Esophagus muscularis mucosa (tissue), 3 donors: ENCODE results near the gene TEX261.

Experiments
- CTCF ChIP-seq, 3 experiments: fragments of 200-600 bp in 2 of 3; fragments of 450-650 bp in 1 of 3; sonication (generic) in 2 of 3; IDR thresholded peaks; one replicate each; pipeline ENCODE4 v1.5.1; 2017 to 2019; ENCODE audit warnings: antibody characterized with exemption in 3 of 3, mild to moderate bottlenecking in 2 of 3, moderate library complexity in 1 of 3
- POLR2A ChIP-seq: fragments of 450-650 bp; IDR thresholded peaks from one replicate; pipeline ENCODE4 v1.6.1; 2017; ENCODE audit warnings: antibody characterized with exemption, moderate library complexity, mild to moderate bottlenecking, low read depth

- TF ChIP-seq CTCF (IDR thresholded peaks at IDR 0.05) = no peak
- TF ChIP-seq POLR2A = no peak
Observed at GRCh38 chr2:71042287-71042686, 47.6 kb upstream of the TEX261 start.
